ENCODE measurements around the gene MRPL20. TPM values are rescaled to one million over a fixed set of nuclear protein-coding genes. Genes with fewer than 3 reads are reported as not detected.

MRPL20 gene
- total and polyA plus RNA-seq, 9 of the 15 experiments (the other 6 are each of a cell fraction or from before 2014, with no cell fraction given), result 180 to 671 (median 229) TPM

GRCh38 chr1:1437033-1437903, 30.2 kb upstream of the MRPL20 start (continued):
- TF ChIP-seq HSF4 (CRISPR knock-in tag; IDR thresholded peaks at IDR 0.05; ENCODE audit: borderline replicate concordance), result no peak
- TF ChIP-seq CHD1 (IDR thresholded peaks at IDR 0.05; ENCODE audit: low read length), result no peak
- TF ChIP-seq EGR1 (conservative IDR thresholded peaks at IDR 0.05), result no peak

- Histone ChIP-seq H3K9me3 (replicated peaks; ENCODE audit: control insufficient read depth, insufficient read depth, low read depth, low read length) (no peaks in the 10 kb centered on the region), H2AFZ (ENCODE audit: low read depth, low read length) (no peak overlapping the region), H3K4me3 (no peak overlapping the region), H3K27me3 (ENCODE audit: control insufficient read depth in 2 of 2, insufficient read depth in 2 of 2, low read length in 2 of 2) (no peaks in the 10 kb centered on the region), H3K4me1 (replicated peaks in 1 of 2; ENCODE audit: control insufficient read depth in 2 of 2, insufficient read depth in 2 of 2, low read length in 2 of 2) (peaks cover 44 to 97% of the 10 kb centered on the region in 2 experiments), H3K36me3 (ENCODE audit: control insufficient read depth, insufficient read depth, low read length) (no peaks in the 10 kb centered on the region), H4K20me1 (replicated peaks; ENCODE audit: control insufficient read depth, insufficient read depth, low read length) (no peaks in the 10 kb centered on the region), H3K9ac (ENCODE audit: insufficient read depth in 1 of 2, low read depth in 2 of 2, low read length in 2 of 2) (peak overlapping the region in 1 of 2 experiments; percentile 90; a peak in 2 of 4 replicates), H3K4me2 (ENCODE audit: insufficient read depth, low read length) (no peak overlapping the region), H3K79me2 (ENCODE audit: control insufficient read depth, insufficient read depth, low read length) (no peaks in the 10 kb centered on the region; the same call in 2 of the 3 replicates), H3K27ac (ENCODE audit: extremely low read depth, low read depth, low read length) (no peak overlapping the region), H3K9me1 (ENCODE audit: control insufficient read depth, insufficient read depth, low read length) (no peaks in the 10 kb centered on the region)
- WGBS (ENCODE audit: insufficient coverage, low coverage, missing lambda C conversion rate), result 76% methylated on average over 7 of the region's 7 CpGs
- POLR2A ChIA-PET, result interaction anchor here (0.6 to 1.4 kb wide), 5 partner anchors 37 to 392 kb away, joined by 3 to 7 read pairs (median 3); partner anchors contain the start of gene CCNL2
- FAIRE-seq (no peak), DNase-seq (ENCODE audit: extremely low read depth in 1 of 4, low spot score in 3 of 4) (peak in 1 of 4 experiments; percentile 13), ATAC-seq (no peak)
- intact Hi-C loops (cut with micrococcal nuclease) (no loop called here), in situ Hi-C loops (cut with MboI) (no loop called here)
- CTCF ChIA-PET (ENCODE audit: low intra/inter-chr PET ratio), result no interaction called here
- TF ChIP-seq STAG1 (CRISPR knock-in tag; IDR thresholded peaks at IDR 0.05; ENCODE audit: borderline replicate concordance) (0 out of 2 replicates have a peak, but pooled peaks have one; percentile 6), SRSF3 (IDR thresholded peaks at IDR 0.05; ENCODE audit: insufficient read depth, low read length) (no peak), YY1 (IDR thresholded peaks at IDR 0.05; ENCODE audit: borderline replicate concordance in 1 of 3, control insufficient read depth in 1 of 3, extremely low read depth in 1 of 3, insufficient read depth in 3 of 3, insufficient read length in 1 of 3, insufficient replicate concordance in 2 of 3, low read depth in 1 of 3, low read length in 2 of 3) (no peak)
- no TSS peak for BruUV-seq (replicated peaks)
Observed at GRCh38 chr1:1436630-1437032, 29.5 kb upstream of the MRPL20 start.
